GM12892 (cell line): ENCODE results near the gene MLXIP.
"Not testable (repeated sequence)": the region's sequence is repeated elsewhere in the genome, so short reads cannot be mapped to it uniquely, and the experiment has no call there.

Experiments
- DNase-seq: peaks from one replicate; pipeline ENCODE4 v3.0.0; 2011; ENCODE audit not compliant: insufficient read length
- FAIRE-seq: peaks from 2 replicates; lab custom pipeline; 2011; peaks lifted over from hg19 to GRCh38; lab: Jason Lieb, UNC
- POLR2A ChIP-seq: IDR thresholded peaks from 2 replicates; pipeline ENCODE4 v1.6.1; 2011; ENCODE audit warnings: low read depth, low read length, control low read depth
- POLR2AphosphoS5 ChIP-seq: IDR thresholded peaks from 2 replicates; pipeline ENCODE4 v1.6.1; 2011; ENCODE audit warnings: low read depth, low read length, control low read depth
- TAF1 ChIP-seq: IDR thresholded peaks from 2 replicates; pipeline ENCODE4 v1.6.1; 2011; ENCODE audit warnings: low read depth, mild to moderate bottlenecking, control low read depth, low read length, borderline replicate concordance

MLXIP gene

GRCh38 chr12:122106843-122107242 lies 28.3 kb downstream of the MLXIP start:
- FAIRE-seq (no peak), DNase-seq (no peak)

GRCh38 chr12:122107261-122107660 lies 28.7 kb downstream of the MLXIP start:
- no peak for FAIRE-seq
- TF ChIP-seq TAF1 (no peak), POLR2A (no peak), POLR2AphosphoS5 (no peak)
- no peak for DNase-seq

More at GRCh38 chr12:122106843-122107242, 28.3 kb downstream of the MLXIP start:
- TF ChIP-seq POLR2AphosphoS5 (no peak), POLR2A (no peak), TAF1 (no peak)

- FAIRE-seq (no peak), DNase-seq (no peak)
- TF ChIP-seq POLR2AphosphoS5 (no peak), TAF1 (no peak), POLR2A (no peak)
Observed at GRCh38 chr12:122111089-122111641, 32.6 kb downstream of the MLXIP start.

GRCh38 chr12:122116707-122117535 lies 38.4 kb downstream of the MLXIP start:
- DNase-seq (no peak), FAIRE-seq (no peak)
- TF ChIP-seq POLR2AphosphoS5 (no peak), TAF1 (no peak), POLR2A (no peak)

- FAIRE-seq (no peak), DNase-seq (no peak)
- TF ChIP-seq POLR2AphosphoS5, result no peak
- no peak for TF ChIP-seq POLR2A
- TF ChIP-seq TAF1, result no peak
Observed at GRCh38 chr12:122117979-122118378, 39.4 kb downstream of the MLXIP start.

- DNase-seq, FAIRE-seq: not testable (repeated sequence)
Observed at GRCh38 chr12:122121341-122121740, 42.8 kb downstream of the MLXIP start.

- no peak for TF ChIP-seq POLR2A
- TF ChIP-seq POLR2AphosphoS5, result no peak
- no peak for TF ChIP-seq TAF1
- DNase-seq (no peak), FAIRE-seq (no peak)
Observed at GRCh38 chr12:122121745-122122144, 43.2 kb downstream of the MLXIP start.

- TF ChIP-seq POLR2A (no peak), TAF1 (no peak), POLR2AphosphoS5 (no peak)
- FAIRE-seq, result peak; percentile 24
- DNase-seq, result peak; percentile 58
Observed at GRCh38 chr12:122123051-122123760, 44.6 kb downstream of the MLXIP start.

GRCh38 chr12:122123761-122124145 lies 45.2 kb downstream of the MLXIP start:
- no peak for FAIRE-seq
- DNase-seq, result no peak
- TF ChIP-seq POLR2A, result no peak
- TF ChIP-seq TAF1, result no peak
- TF ChIP-seq POLR2AphosphoS5, result no peak

GRCh38 chr12:122124370-122124769 lies 45.8 kb downstream of the MLXIP start:
- no peak for DNase-seq
- TF ChIP-seq POLR2AphosphoS5 (no peak), TAF1 (no peak), POLR2A (no peak)
- FAIRE-seq, result no peak

- FAIRE-seq (no peak), DNase-seq (no peak)
- TF ChIP-seq TAF1 (no peak), POLR2AphosphoS5 (no peak), POLR2A (no peak)
Observed at GRCh38 chr12:122125452-122126341, 47.1 kb downstream of the MLXIP start.

GRCh38 chr12:122126342-122126635 lies 47.7 kb downstream of the MLXIP start:
- FAIRE-seq, result no peak
- DNase-seq, result no peak
- no peak for TF ChIP-seq POLR2A
- TF ChIP-seq TAF1, result no peak
